KG1 (cell line): Measurements from ENCODE around the gene MYADM.
"Not testable (repeated sequence)": the region's sequence is repeated elsewhere in the genome, so short reads cannot be mapped to it uniquely, and the experiment has no call there.

Source experiments
- DNase-seq: peaks from one replicate; lab custom pipeline; 2025; lab: John Stamatoyannopoulos, UW

The MYADM gene

GRCh38 chr19:53867225-53868090 is at the start of gene MYADM:
MYADM (plus strand) TSS chr19:53867883; CDS start chr19:53873530, 5,647 bp downstream.
- DNase-seq: peak; percentile 94

GRCh38 chr19:53818756-53819155 is 48.9 kb upstream of the MYADM start:
- DNase-seq: no peak

DNA sequence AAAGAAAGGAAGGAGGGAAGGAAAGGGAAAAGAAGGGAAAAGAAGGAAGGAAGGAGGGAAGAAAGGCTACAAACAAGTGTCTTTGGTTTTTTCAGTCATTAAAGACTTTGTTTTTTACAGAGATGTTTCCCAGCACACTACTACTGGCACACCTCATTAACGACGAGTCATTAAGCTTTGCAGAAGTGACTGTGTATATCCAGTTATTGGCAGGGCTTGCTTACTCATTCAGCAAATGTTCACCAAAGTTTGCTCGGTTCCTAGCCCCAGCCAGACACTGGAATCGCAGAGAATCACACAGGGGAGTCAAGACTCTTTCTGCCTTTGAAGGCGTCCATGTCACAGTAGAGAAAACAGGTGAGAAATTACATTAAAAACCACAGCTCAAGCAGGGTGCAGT is 47.8 kb upstream of the MYADM start:
- DNase-seq: no peak

DNA sequence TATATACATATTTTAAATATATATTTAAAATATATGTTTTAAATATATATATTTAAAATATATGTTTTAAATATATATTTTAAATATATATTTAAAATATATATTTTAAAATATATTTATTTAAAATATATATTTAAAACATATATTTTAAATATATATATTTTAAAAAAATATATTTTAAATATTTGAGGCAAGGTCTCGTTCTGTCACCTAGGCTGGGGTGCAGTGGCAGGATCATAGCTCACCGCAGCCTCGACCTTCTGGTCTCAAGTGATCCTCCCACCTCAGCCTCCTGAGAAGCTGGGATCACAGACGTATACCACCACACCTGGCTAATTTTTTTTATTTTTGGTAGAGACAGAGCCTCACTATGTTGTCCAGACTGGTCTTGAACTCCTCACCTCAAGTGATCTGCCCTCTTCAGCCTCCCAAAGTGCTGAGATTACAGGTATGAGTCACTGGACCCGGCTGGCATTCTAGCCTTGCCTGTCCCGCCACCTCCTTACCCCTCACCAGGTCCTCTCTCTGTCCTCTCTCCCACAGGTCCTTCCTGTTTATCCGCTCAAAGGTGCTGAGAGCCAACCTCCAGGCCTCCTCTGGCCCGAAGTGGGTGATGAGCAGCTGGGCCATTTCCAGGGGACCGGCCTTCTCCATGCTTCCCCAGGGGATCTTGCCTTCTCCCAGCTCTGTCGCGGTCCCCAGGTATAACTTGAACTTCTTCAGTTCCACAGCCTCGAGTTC is 44.1 kb upstream of the MYADM start:
- no peak for DNase-seq

- DNase-seq: peak; percentile 40
Observed at GRCh38 chr19:53824134-53824611, 43.5 kb upstream of the MYADM start, which contains the start of gene NLRP12. NLRP12 (minus strand) TSS chr19:53824314; CDS start chr19:53824174, 140 bp downstream.

DNA sequence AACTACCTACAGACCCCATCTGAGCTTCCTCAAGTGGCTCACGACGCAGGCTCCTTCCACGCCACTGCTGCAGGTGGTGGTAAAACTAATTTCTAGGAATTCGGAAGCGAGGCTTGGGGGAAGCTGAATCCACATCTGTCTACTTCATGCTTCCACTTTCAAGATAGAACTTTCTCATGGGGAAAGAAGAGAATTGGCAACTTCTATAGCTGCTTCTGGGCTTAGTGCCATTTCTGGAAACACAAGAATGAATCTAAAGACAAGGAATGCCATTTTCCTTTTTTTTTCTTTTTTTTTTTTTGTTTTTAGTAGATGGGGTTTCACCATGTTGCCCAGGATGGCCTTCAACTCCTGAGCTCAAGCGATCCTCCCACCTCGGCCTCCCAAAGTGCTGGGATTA is 40.8 kb upstream of the MYADM start:
- no peak for DNase-seq

GRCh38 chr19:53828531-53828930 is 39.2 kb upstream of the MYADM start:
- no peak for DNase-seq

DNA sequence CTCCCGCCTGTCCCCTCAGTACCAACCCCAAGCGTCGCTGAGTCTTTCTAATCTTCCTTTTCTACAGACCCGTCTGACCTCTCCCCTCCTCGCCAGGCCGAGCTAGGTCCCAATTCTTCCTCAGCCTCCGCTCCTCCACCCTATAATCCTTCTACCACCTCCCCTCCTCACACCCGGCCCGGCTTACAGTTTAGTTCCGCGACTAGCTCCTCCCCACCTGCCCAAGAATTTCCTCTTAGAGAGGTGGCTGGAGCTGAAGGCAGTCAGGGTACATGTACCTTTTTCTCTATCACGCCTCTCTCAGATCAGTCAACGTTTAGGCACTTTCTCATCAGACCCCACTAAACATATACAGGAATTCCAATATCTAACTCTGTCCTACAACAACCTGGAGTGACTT is 34.8 kb upstream of the MYADM start:
- not testable (repeated sequence) for DNase-seq

DNA sequence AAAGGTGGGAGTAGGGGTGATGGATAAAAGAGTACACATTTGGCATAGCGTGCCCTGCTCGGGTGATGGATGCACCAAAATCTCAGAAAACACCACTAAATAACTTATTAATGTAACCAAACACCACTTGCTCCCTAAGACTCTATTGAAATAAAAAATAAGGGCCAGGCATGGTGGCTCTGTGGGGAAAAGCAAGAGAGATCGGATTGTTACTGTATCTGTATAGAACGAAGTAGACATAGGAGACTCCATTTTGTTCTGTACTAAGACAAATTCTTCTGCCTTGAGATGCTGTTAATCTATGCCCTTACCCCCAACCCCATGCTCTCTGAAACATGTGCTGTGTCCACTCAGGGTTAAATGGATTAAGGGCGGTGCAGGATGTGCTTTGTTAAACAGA is 29.2 kb upstream of the MYADM start:
- not testable (repeated sequence) for DNase-seq

DNA sequence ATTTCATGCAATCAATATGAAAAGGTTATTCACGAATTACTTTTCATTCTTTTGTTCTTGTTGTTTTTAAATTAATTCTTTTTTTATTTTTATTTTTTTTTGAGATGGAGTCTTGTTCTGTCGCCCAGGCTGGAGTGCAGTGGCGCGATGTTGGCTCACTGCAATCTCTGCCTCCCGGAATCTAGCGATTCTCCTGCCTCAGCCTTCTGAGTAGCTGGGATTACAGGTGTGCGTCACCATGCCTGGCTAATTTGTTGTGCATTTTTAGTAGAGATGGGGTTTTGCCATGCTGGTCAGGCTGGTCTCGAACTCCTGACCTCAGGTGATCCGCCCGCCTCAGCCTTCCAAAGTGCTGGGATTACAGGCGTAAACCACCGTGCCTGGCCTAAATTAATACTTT is 27.4 kb upstream of the MYADM start:
- not testable (repeated sequence) for DNase-seq

DNA sequence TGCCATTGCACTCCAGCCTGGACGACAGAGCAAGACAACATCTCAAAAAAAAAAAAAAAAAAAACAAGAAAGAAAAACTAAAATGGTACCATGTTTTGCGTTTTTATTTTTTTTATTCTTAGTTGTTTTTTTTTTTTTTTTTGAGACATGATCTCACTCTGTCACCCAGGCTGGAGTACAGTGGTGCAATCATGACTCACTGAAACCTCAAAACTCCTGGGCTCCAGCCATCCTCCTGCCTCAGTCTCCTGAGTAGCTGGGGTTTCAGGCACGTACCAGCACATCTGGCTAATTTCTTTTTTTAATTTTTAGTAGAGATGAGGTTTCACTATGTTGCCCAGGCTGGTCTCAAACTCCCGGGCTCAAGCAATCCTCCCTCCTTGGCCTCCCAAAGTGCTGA is 26.8 kb upstream of the MYADM start:
- DNase-seq: not testable (repeated sequence)

DNA sequence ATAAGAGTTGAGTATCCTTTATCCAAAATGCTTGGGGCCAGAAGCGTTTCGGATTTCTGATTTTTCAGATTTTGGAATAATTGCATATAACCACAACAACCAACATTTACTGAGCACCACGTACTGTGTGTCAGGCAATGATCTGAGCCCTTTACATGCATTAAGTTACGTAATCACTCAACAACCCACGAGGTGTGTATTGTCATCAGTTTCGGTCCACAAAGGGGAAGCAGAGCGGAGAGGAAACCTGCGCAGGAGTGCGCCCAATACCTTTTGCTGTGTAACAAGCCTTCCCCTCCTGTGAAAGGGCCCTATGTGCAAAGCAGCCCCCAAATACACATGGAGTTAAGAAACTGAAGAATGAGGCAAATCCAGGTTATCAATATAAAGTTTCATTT is 22.8 kb upstream of the MYADM start:
- DNase-seq: no peak

DNA sequence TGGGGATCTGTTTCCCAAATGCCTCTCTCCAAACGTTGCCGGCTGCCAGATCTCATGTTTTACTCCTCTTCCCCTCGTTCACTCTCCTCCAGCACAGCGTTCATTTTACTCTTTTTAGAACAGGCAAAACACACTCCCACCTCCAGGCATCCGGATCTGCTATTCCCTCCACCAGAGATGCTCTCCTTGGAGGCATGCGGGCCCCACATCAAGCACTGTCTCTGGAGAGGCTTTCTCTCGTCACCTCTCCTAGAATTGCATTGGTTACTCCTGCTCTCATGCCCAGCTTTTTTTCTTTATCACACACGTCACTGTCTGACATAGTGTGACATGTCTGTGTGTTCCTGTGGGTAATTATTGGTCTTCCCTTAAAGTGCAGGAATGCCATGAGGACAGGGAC is 20.1 kb upstream of the MYADM start:
- DNase-seq: no peak

GRCh38 chr19:53849237-53849676 is 18.4 kb upstream of the MYADM start:
- DNase-seq: no peak

GRCh38 chr19:53853707-53854106 is 14.0 kb upstream of the MYADM start:
- no peak for DNase-seq

DNA sequence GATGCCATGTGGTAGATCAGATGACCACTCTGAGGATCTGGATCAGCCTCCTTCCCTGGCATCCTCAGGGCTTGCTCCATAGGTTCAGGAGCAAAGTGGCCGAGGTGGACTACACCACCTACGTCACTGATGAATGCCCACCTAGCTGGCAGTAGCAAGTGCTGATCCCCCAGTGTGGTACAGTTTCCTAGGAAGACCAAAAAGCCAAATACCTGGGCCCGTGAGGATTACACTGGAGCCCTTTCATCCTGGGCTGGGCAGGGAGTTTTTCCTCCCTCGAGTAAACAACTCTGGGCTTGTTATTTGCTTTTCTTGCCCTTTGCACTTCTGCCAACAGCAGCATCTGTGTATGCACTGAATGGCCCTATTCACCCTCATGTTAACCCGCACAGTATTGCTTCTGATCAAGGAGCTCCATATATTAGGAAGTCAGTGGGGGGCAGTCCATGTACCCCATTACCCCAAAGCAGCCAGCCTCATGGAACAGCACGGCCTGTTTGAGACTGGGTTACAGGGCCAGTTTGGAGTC is 3.3 kb upstream of the MYADM start:
- DNase-seq: no peak

GRCh38 chr19:53865523-53865917 is 2.2 kb upstream of the MYADM start:
- DNase-seq: no peak

GRCh38 chr19:53865918-53866864 is 1.5 kb upstream of the MYADM start:
- DNase-seq: no peak

DNA sequence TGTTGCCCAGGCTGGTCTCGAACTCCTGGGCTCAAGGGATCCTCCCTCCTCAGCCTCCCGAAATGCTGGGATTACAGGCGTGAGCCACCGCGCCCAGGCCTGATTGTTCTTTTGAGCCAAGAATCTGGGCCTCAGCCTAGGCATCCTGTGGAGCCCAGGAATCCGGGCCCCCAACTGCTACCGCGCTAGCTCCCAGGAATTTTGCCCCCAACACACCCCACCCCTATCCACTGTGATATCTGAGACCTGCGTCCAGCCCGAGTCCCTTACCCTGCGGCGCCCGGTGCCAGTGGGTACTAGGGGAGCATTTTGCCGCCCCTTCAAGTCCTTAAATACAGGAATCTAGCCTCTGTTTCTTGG is 838 bp upstream of the MYADM start:
- DNase-seq: no peak

GRCh38 chr19:53868091-53868891 is 608 bp downstream of the MYADM start:
- no peak for DNase-seq
